H9 (cell line): ENCODE data around the gene WRAP53. TPM values are rescaled to one million over a fixed set of nuclear protein-coding genes. Genes with fewer than 3 reads are reported as not detected.

Experiments
- DNase-seq: peaks from one replicate; pipeline ENCODE4 v3.0.0-alpha.2; 2017
- H2AFZ ChIP-seq: one replicate; pipeline ENCODE4 v1.6.1; 2013; ENCODE audit warnings: mild to moderate bottlenecking, low read length, control low read depth, moderate library complexity
- H2AK5ac ChIP-seq: 2 replicates; pipeline ENCODE4 v1.6.1; 2013; ENCODE audit warnings: low read length, control low read depth, mixed read lengths; ENCODE audit not compliant: insufficient read length
- H2BK120ac ChIP-seq: one replicate; pipeline ENCODE4 v1.6.1; 2013; ENCODE audit warnings: low read depth, mild to moderate bottlenecking, low read length, control low read depth, inconsistent platforms; ENCODE audit not compliant: poor library complexity, severe bottlenecking
- H2BK12ac ChIP-seq: 2 replicates; pipeline ENCODE4 v1.6.1; 2013; ENCODE audit warnings: low read length, control low read depth, mixed read lengths, low read depth; ENCODE audit not compliant: insufficient read length
- H2BK15ac ChIP-seq: 2 replicates; pipeline ENCODE4 v1.6.1; 2013; ENCODE audit warnings: low read depth, low read length, control low read depth
- H2BK20ac ChIP-seq: one replicate; pipeline ENCODE4 v1.6.1; 2013; ENCODE audit warnings: low read depth, mild to moderate bottlenecking, low read length, control low read depth, inconsistent platforms; ENCODE audit not compliant: poor library complexity, severe bottlenecking
- H2BK5ac ChIP-seq: 2 replicates; pipeline ENCODE4 v1.6.1; 2013; ENCODE audit warnings: low read length, control low read depth, mixed read lengths; ENCODE audit not compliant: insufficient read length
- H3K14ac ChIP-seq: 2 replicates; pipeline ENCODE4 v1.6.1; 2013; ENCODE audit warnings: low read length, control low read depth; ENCODE audit not compliant: insufficient read depth
- H3K18ac ChIP-seq: 2 replicates; pipeline ENCODE4 v1.6.1; 2013; ENCODE audit warnings: low read depth, mild to moderate bottlenecking, mixed read lengths, low read length, control low read depth; ENCODE audit not compliant: insufficient read length
- H3K23ac ChIP-seq: 2 replicates; pipeline ENCODE4 v1.6.1; 2013; ENCODE audit warnings: low read length, control low read depth, mixed read lengths, low read depth; ENCODE audit not compliant: insufficient read length
- H3K23me2 ChIP-seq: 2 replicates; pipeline ENCODE4 v1.6.1; 2013; ENCODE audit warnings: low read depth, mild to moderate bottlenecking, mixed read lengths, low read length, control low read depth; ENCODE audit not compliant: insufficient read length, poor library complexity, severe bottlenecking
- H3K27ac ChIP-seq: 2 replicates; pipeline ENCODE4 v1.5.1; 2013; ENCODE audit warnings: low read length, control low read depth, mixed read lengths, low read depth; ENCODE audit not compliant: insufficient read length
- H3K27me3 ChIP-seq: 2 replicates; pipeline ENCODE4 v1.6.1; 2013; ENCODE audit warnings: low read length, control low read depth, inconsistent platforms; ENCODE audit not compliant: insufficient read depth
- H3K4ac ChIP-seq: 2 replicates; pipeline ENCODE4 v1.6.1; 2013; ENCODE audit warnings: low read depth, mild to moderate bottlenecking, control low read depth, inconsistent platforms, low read length, moderate library complexity
- H3K4me1 ChIP-seq: 2 replicates; pipeline ENCODE4 v1.6.1; 2013; ENCODE audit warnings: low read length, control low read depth, inconsistent platforms; ENCODE audit not compliant: insufficient read depth
- H3K4me2 ChIP-seq: 2 replicates; pipeline ENCODE4 v1.6.1; 2013; ENCODE audit warnings: low read length, control low read depth, mixed read lengths; ENCODE audit not compliant: insufficient read length, insufficient read depth
- H3K56ac ChIP-seq: 2 replicates; pipeline ENCODE4 v1.6.1; 2013; ENCODE audit warnings: low read depth, mild to moderate bottlenecking, mixed read lengths, low read length, control low read depth; ENCODE audit not compliant: insufficient read length
- H3K79me1 ChIP-seq: 2 replicates; pipeline ENCODE4 v1.6.1; 2013; ENCODE audit warnings: low read depth, mild to moderate bottlenecking, moderate library complexity, low read length, control low read depth, inconsistent platforms; ENCODE audit not compliant: insufficient read depth, poor library complexity, severe bottlenecking
- H3K79me2 ChIP-seq: 2 replicates; pipeline ENCODE4 v1.6.1; 2013; ENCODE audit warnings: low read length, control low read depth, inconsistent platforms; ENCODE audit not compliant: insufficient read depth
- H3K9ac ChIP-seq: 2 replicates; pipeline ENCODE4 v1.6.1; 2013; ENCODE audit warnings: low read length, control low read depth, mixed read lengths; ENCODE audit not compliant: insufficient read length; ENCODE audit errors: extremely low read depth
- H3K9me3 ChIP-seq: one replicate; pipeline ENCODE4 v1.6.1; 2013; ENCODE audit warnings: low read depth, low read length, inconsistent platforms; ENCODE audit not compliant: control insufficient read depth
- H3T11ph ChIP-seq: one replicate; pipeline ENCODE4 v1.6.1; 2013; ENCODE audit warnings: mild to moderate bottlenecking, low read length, control low read depth, inconsistent platforms
- H4K20me1 ChIP-seq: one replicate; pipeline ENCODE4 v1.6.1; 2013; ENCODE audit not compliant: control insufficient read depth, insufficient read length, insufficient read depth
- H4K5ac ChIP-seq: 2 replicates; pipeline ENCODE4 v1.6.1; 2013; ENCODE audit warnings: low read depth, mild to moderate bottlenecking, mixed read lengths, low read length, control low read depth; ENCODE audit not compliant: insufficient read length
- H4K8ac ChIP-seq: replicated peaks from 2 replicates; pipeline ENCODE4 v1.6.1; 2013; ENCODE audit warnings: low read length, control low read depth, mixed read lengths, low read depth; ENCODE audit not compliant: insufficient read length
- H4K91ac ChIP-seq: 2 replicates; pipeline ENCODE4 v1.6.1; 2013; ENCODE audit warnings: low read depth, mild to moderate bottlenecking, moderate library complexity, mixed read lengths, low read length, control low read depth; ENCODE audit not compliant: insufficient read length
- H3K27ac Mint-ChIP-seq, 3 experiments: 2 replicates in 2 of 3; 3 replicates in 1 of 3; pipeline ENCODE4 v1.8.0; 2020 to 2021; ENCODE audit warnings: mixed read lengths in 3 of 3, mild to moderate bottlenecking in 1 of 3, moderate library complexity in 1 of 3
- H3K27me3 Mint-ChIP-seq: 2 replicates; pipeline ENCODE4 v1.8.0; 2021; ENCODE audit warnings: low read depth, mild to moderate bottlenecking, moderate library complexity, mixed read lengths
- H3K36me3 Mint-ChIP-seq, 3 experiments: 2 replicates in 2 of 3; 3 replicates in 1 of 3; pipeline ENCODE4 v1.8.0; 2020 to 2021; ENCODE audit warnings: low read depth in 3 of 3, mixed read lengths in 3 of 3; ENCODE audit not compliant: insufficient read depth in 1 of 3
- H3K4me1 Mint-ChIP-seq, 2 experiments: 2 replicates each; pipeline ENCODE4 v1.8.0; 2020; ENCODE audit warnings: mixed read lengths in 2 of 2
- H3K4me3 Mint-ChIP-seq, 2 experiments: 2 replicates in 1 of 2; 3 replicates in 1 of 2; pipeline ENCODE4 v1.8.0; 2020 to 2021; ENCODE audit warnings: mild to moderate bottlenecking in 2 of 2, mixed read lengths in 2 of 2, moderate library complexity in 1 of 2
- H3K9me3 Mint-ChIP-seq, 2 experiments: 2 replicates in 1 of 2; 3 replicates in 1 of 2; pipeline ENCODE4 v1.8.0; 2020; ENCODE audit warnings: mild to moderate bottlenecking in 2 of 2, mixed read lengths in 2 of 2, moderate library complexity in 1 of 2
- CTCF ChIP-seq: fragments of 200-600 bp; sonication (generic); conservative IDR thresholded peaks from 3 replicates; pipeline ENCODE4 v1.8.0; 2021; ENCODE audit warnings: antibody characterized with exemption, mild to moderate bottlenecking
- WGBS: extraction: QIAGEN DNeasy Blood & Tissue Kit; methylation state at CpG from one replicate; pipeline ENCODE4 v1.1.7; 2013; ENCODE audit warnings: missing lambda C conversion rate, low lambda C conversion rate, mixed read lengths; ENCODE audit not compliant: insufficient read length; ENCODE audit errors: extremely low coverage; 5-methylcytosine and 5-hydroxymethylcytosine counted together
- total RNA-seq: library from RNA; stranded (reverse); gene quantifications from 2 replicates; pipeline ENCODE4 v1.2.1, GENCODE V29; 2021

The WRAP53 gene
- total RNA-seq, 1 experiment from 2014 or later: 27.0 TPM

- no peaks in the 10 kb centered on the region; a peak in 1 of 5 replicates for H3K9me3 Mint-ChIP-seq
- H3K9ac ChIP-seq: no peak overlapping the region
- H4K20me1 ChIP-seq: no peaks in the 10 kb centered on the region
- H2AFZ ChIP-seq: no peak overlapping the region
- DNase-seq: no peak
- H3K23ac ChIP-seq: no peak overlapping the region
- no CpG with 5 or more reads among the region's 14 CpGs for WGBS
- H3K4me2 ChIP-seq: no peak overlapping the region
- H3K4ac ChIP-seq: no peak overlapping the region
- no peak overlapping the region for H2AK5ac ChIP-seq
- H3T11ph ChIP-seq: no peak overlapping the region
- no peaks in the 10 kb centered on the region for H3K4me1 Mint-ChIP-seq
- H3K4me3 Mint-ChIP-seq: no peak overlapping the region
- H3K27ac ChIP-seq: no peak overlapping the region
- H3K9me3 ChIP-seq: no peaks in the 10 kb centered on the region
- no peak overlapping the region for H2BK20ac ChIP-seq
- no peaks in the 10 kb centered on the region for H3K36me3 Mint-ChIP-seq
- no peaks in the 10 kb centered on the region for H3K27me3 ChIP-seq
- H3K56ac ChIP-seq: no peak overlapping the region
- H3K79me2 ChIP-seq: no peaks in the 10 kb centered on the region
- H3K23me2 ChIP-seq: no peaks in the 10 kb centered on the region
- H4K8ac ChIP-seq: no peak overlapping the region
- no peak overlapping the region for H2BK5ac ChIP-seq
- no peak for TF ChIP-seq CTCF
- H4K5ac ChIP-seq: no peak overlapping the region
- H3K27ac Mint-ChIP-seq: no peak overlapping the region
- H3K18ac ChIP-seq: no peak overlapping the region
- H3K4me1 ChIP-seq: no peaks in the 10 kb centered on the region
- no peak overlapping the region for H2BK12ac ChIP-seq
- no peak overlapping the region for H2BK15ac ChIP-seq
- H3K14ac ChIP-seq: no peak overlapping the region
- H3K27me3 Mint-ChIP-seq: peaks cover 43% of the 10 kb centered on the region
- H2BK120ac ChIP-seq: no peak overlapping the region
- H4K91ac ChIP-seq: no peak overlapping the region
- H3K79me1 ChIP-seq: no peaks in the 10 kb centered on the region
Observed at GRCh38 chr17:7732981-7733539, 44.8 kb downstream of the WRAP53 start.
